HUES6 (cell line): Measurements from ENCODE around the gene FABP2.
"Not testable (repeated sequence)": the region's sequence is repeated elsewhere in the genome, so short reads cannot be mapped to it uniquely, and the experiment has no call there.

Experiments used
- H3K27ac ChIP-seq: 2 replicates; pipeline ENCODE4 v1.7.0; 2013; ENCODE audit warnings: low read depth, mild to moderate bottlenecking, low read length, inconsistent platforms
- H3K27me3 ChIP-seq: 2 replicates; pipeline ENCODE4 v1.6.1; 2013; ENCODE audit warnings: low read length; ENCODE audit not compliant: control insufficient read depth, insufficient read depth
- H3K36me3 ChIP-seq: 2 replicates; pipeline ENCODE4 v1.6.1; 2013; ENCODE audit warnings: low read length; ENCODE audit not compliant: control insufficient read depth, insufficient read depth
- H3K4me1 ChIP-seq: 2 replicates; pipeline ENCODE4 v1.6.1; 2013; ENCODE audit warnings: low read length; ENCODE audit not compliant: control insufficient read depth, insufficient read depth
- H3K4me3 ChIP-seq: 2 replicates; pipeline ENCODE4 v1.5.1; 2013; ENCODE audit warnings: low read depth, low read length
- H3K9ac ChIP-seq: one replicate; pipeline ENCODE4 v1.6.1; 2013; ENCODE audit warnings: mild to moderate bottlenecking, low read length
- H3K9me3 ChIP-seq: 2 replicates; pipeline ENCODE4 v1.6.1; 2013; ENCODE audit warnings: low read depth, low read length; ENCODE audit not compliant: control insufficient read depth, insufficient read depth

The FABP2 gene

DNA sequence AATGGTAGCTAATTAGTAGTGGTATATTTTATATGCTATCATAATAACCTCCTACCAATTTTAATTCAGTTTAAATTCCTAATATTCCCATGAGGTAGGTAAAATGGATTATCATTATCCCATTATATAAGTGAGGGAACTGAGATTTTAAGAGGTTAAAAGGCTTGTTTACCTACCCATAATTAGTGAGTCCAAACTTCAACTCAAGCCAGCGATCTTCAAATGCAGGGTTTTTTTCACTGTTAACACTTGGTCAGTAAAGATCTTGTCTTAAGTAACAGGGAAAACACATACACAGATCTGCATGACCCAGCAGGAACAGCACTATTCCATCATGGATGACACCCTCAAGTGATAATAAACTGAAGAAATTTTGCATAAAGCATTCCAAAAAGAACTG lies 31.3 kb downstream of the FABP2 start:
- H3K27me3 ChIP-seq: no peaks in the 10 kb centered on the region
- H3K27ac ChIP-seq: no peak overlapping the region
- no peaks in the 10 kb centered on the region for H3K4me1 ChIP-seq
- no peak overlapping the region for H3K4me3 ChIP-seq
- H3K9me3 ChIP-seq: no peaks in the 10 kb centered on the region
- peaks cover 23% of the 10 kb centered on the region for H3K36me3 ChIP-seq
- H3K9ac ChIP-seq: no peak overlapping the region

- Histone ChIP-seq H3K27me3 (no peaks in the 10 kb centered on the region), H3K4me3 (no peak overlapping the region), H3K36me3 (peaks cover 23% of the 10 kb centered on the region), H3K9ac (no peak overlapping the region), H3K4me1 (0 out of 2 replicates have a peak, but pooled peaks cover 6% of the 10 kb centered on the region), H3K27ac (no peak overlapping the region), H3K9me3 (no peaks in the 10 kb centered on the region)
Measured at GRCh38 chr4:119289313-119289712, 32.6 kb downstream of the FABP2 start.

- Histone ChIP-seq H3K27me3 (no peaks in the 10 kb centered on the region), H3K36me3 (peaks cover 11% of the 10 kb centered on the region), H3K4me3 (no peak overlapping the region), H3K4me1 (0 out of 2 replicates have a peak, but pooled peaks cover 6% of the 10 kb centered on the region), H3K9me3 (no peaks in the 10 kb centered on the region), H3K9ac (no peak overlapping the region), H3K27ac (no peak overlapping the region)
Measured at GRCh38 chr4:119286377-119287002, 35.4 kb downstream of the FABP2 start.

GRCh38 chr4:119284876-119285780 lies 36.8 kb downstream of the FABP2 start:
- no peaks in the 10 kb centered on the region for H3K9me3 ChIP-seq
- peaks cover 14% of the 10 kb centered on the region for H3K4me1 ChIP-seq
- no peak overlapping the region for H3K27ac ChIP-seq
- H3K9ac ChIP-seq: no peak overlapping the region
- no peak overlapping the region for H3K4me3 ChIP-seq
- peaks cover 9% of the 10 kb centered on the region for H3K36me3 ChIP-seq
- no peaks in the 10 kb centered on the region for H3K27me3 ChIP-seq

DNA sequence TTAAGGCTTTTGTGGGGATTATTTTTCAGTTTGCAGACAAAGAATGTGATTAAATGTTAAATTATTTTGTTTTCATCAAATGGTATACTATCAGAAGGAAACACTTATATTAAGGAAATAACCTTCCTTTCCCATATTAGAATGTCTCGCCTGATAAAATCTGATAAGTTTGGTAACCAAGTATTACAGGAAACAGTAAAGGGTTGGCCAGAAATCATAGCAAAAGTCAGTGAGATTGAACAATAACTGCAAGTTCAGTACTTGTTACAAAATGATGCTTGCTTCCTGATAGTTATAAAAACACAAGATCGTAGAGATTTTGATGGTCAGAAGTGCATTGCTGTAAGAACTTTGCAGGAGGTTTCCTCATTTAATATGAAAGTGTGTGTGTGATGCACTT lies 40.5 kb downstream of the FABP2 start:
- H3K9ac ChIP-seq: no peak overlapping the region
- no peaks in the 10 kb centered on the region for H3K9me3 ChIP-seq
- no peak overlapping the region for H3K4me3 ChIP-seq
- H3K27me3 ChIP-seq: no peaks in the 10 kb centered on the region
- no peak overlapping the region for H3K27ac ChIP-seq
- peaks cover 18% of the 10 kb centered on the region for H3K4me1 ChIP-seq
- H3K36me3 ChIP-seq: 0 out of 2 replicates have a peak, but pooled peaks cover 5% of the 10 kb centered on the region

DNA sequence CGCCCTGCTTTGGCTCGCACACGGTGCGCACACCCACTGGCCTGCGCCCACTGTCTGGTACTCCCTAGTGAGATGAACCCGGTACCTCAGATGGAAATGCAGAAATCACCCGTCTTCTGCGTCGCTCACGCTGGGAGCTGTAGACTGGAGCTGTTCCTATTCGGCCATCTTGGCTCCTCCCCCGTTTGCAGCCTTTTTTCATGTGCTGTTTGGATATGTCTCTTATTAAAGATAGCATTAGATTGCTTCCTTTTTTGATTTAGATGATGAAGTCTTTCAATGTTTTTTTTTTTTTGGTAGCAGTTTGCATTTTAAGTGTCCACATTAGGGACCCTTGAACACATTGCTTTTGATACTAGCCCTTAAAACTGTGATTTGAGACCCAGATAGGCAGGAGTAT lies 42.0 kb downstream of the FABP2 start:
- Histone ChIP-seq H3K4me3 (peak overlapping the region; percentile 70), H3K27ac (peak overlapping the region; percentile 77)
- not testable (repeated sequence) for H3K27me3 ChIP-seq

GRCh38 chr4:119279541-119279940 lies 42.4 kb downstream of the FABP2 start:
- H3K36me3 ChIP-seq, H3K27me3 ChIP-seq, H3K9me3 ChIP-seq: not testable (repeated sequence)
- Histone ChIP-seq H3K4me1 (peaks cover 13% of the 10 kb centered on the region), H3K9ac (peak overlapping the region; percentile 90), H3K4me3 (peak overlapping the region; percentile 70), H3K27ac (peak overlapping the region; percentile 77)

More for the DNA sequence above, 42.0 kb downstream of the FABP2 start:
- H3K9ac ChIP-seq: peak overlapping the region; percentile 90
- H3K4me1 ChIP-seq: peaks cover 16% of the 10 kb centered on the region
- not testable (repeated sequence) for H3K36me3 ChIP-seq, H3K9me3 ChIP-seq

GRCh38 chr4:119271361-119272085 lies 50.4 kb downstream of the FABP2 start:
- no peak overlapping the region for H3K9ac ChIP-seq
- no peak overlapping the region for H3K4me3 ChIP-seq
- H3K27me3 ChIP-seq: no peaks in the 10 kb centered on the region

GRCh38 chr4:119268466-119268865 lies 53.5 kb downstream of the FABP2 start:
- Histone ChIP-seq H3K9me3 (no peaks in the 10 kb centered on the region), H3K4me3 (no peak overlapping the region), H3K27me3 (no peaks in the 10 kb centered on the region), H3K4me1 (no peaks in the 10 kb centered on the region), H3K36me3 (peaks cover 77% of the 10 kb centered on the region), H3K27ac (no peak overlapping the region), H3K9ac (no peak overlapping the region)

More at GRCh38 chr4:119271361-119272085, 50.4 kb downstream of the FABP2 start:
- Histone ChIP-seq H3K27ac (no peak overlapping the region), H3K4me1 (no peaks in the 10 kb centered on the region), H3K9me3 (no peaks in the 10 kb centered on the region), H3K36me3 (peaks cover 57% of the 10 kb centered on the region)
